Measurements from ENCODE around the gene TMEM132C.

DNA sequence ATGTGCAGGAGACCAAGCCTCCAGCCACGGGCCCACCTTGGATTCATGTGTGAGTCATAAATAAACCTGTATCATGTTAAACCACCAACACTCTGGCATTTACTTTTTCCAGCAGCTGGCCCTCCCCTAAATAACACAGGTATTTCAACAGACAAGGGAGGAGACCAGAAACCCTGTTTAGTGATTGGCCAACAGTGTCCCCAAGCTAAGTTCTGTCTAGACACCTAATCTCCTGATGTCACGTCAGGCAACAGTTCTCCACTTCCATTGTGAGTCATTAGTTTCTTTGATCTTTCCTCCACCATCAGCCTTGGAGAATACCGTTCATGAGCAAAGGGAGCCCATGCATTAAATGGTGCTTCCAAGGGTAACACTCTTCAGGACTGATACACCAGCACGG is 196.9 kb downstream of the TMEM132C start:
- TF ChIP-seq CTCF (IDR thresholded peaks at IDR 0.05), result no peak
- TF ChIP-seq POLR2A (IDR thresholded peaks at IDR 0.05), result no peak
- no peak for TF ChIP-seq EP300 (IDR thresholded peaks at IDR 0.05)
